HEK293T (cell line): Measurements from ENCODE around the gene SDS.

Experiments
- CTCF ChIA-PET: fragments of 350-600 bp; formaldehyde crosslinking; extraction: SDS; loops from one replicate; lab custom pipeline; 2021; ENCODE audit warnings: antibody characterized with exemption, inconsistent platforms; lab: Yijun Ruan, JAX
- POLR2A ChIA-PET: fragments of 350-600 bp; formaldehyde crosslinking; extraction: SDS; loops from one replicate; lab custom pipeline; 2020; ENCODE audit warnings: antibody characterized with exemption, inconsistent platforms; lab: Yijun Ruan, JAX
- DNase-seq: peaks from one replicate; pipeline ENCODE4 v3.0.0; 2012; ENCODE audit warnings: mixed read lengths; ENCODE audit errors: extremely low spot score
- ARNT ChIP-seq: fragments of 450-650 bp; IDR thresholded peaks from 2 replicates; pipeline ENCODE4 v1.6.1; 2017; ENCODE audit warnings: mild to moderate bottlenecking
- BHLHE40 ChIP-seq: fragments of 450-650 bp; IDR thresholded peaks from 2 replicates; pipeline ENCODE4 v1.6.1; 2016; ENCODE audit warnings: mild to moderate bottlenecking, moderate library complexity, borderline replicate concordance
- CTBP1 ChIP-seq: fragments of 450-650 bp; IDR thresholded peaks from 2 replicates; pipeline ENCODE4 v1.6.1; 2016; ENCODE audit warnings: borderline replicate concordance
- ELF4 ChIP-seq: fragments of 450-650 bp; IDR thresholded peaks from 2 replicates; pipeline ENCODE4 v1.6.1; 2017; ENCODE audit warnings: antibody characterized with exemption
- FOXA1 ChIP-seq: fragments of 450-650 bp; IDR thresholded peaks from 2 replicates; pipeline ENCODE4 v1.6.1; 2016; ENCODE audit warnings: mild to moderate bottlenecking
- FOXK2 ChIP-seq: fragments of 450-650 bp; IDR thresholded peaks from 2 replicates; pipeline ENCODE4 v1.6.1; 2016; ENCODE audit warnings: mild to moderate bottlenecking
- FOXM1 ChIP-seq: fragments of 450-650 bp; IDR thresholded peaks from 2 replicates; pipeline ENCODE4 v1.6.1; 2017; ENCODE audit warnings: mild to moderate bottlenecking, borderline replicate concordance
- HDGF ChIP-seq: fragments of 450-650 bp; IDR thresholded peaks from 2 replicates; pipeline ENCODE4 v1.6.1; 2017; ENCODE audit warnings: antibody characterized with exemption, borderline replicate concordance
- L3MBTL2 ChIP-seq: fragments of 450-650 bp; conservative IDR thresholded peaks from 2 replicates; pipeline ENCODE4 v1.6.1; 2016; ENCODE audit warnings: mild to moderate bottlenecking
- LEF1 ChIP-seq: fragments of 450-650 bp; IDR thresholded peaks from 2 replicates; pipeline ENCODE4 v1.6.1; 2017; ENCODE audit warnings: mild to moderate bottlenecking, borderline replicate concordance
- NFRKB ChIP-seq: fragments of 450-650 bp; IDR thresholded peaks from 2 replicates; pipeline ENCODE4 v1.6.1; 2016; ENCODE audit warnings: mild to moderate bottlenecking, moderate library complexity
- SP1 ChIP-seq: fragments of 450-650 bp; IDR thresholded peaks from 2 replicates; pipeline ENCODE4 v1.6.1; 2017
- SUZ12 ChIP-seq: fragments of 450-650 bp; IDR thresholded peaks from 2 replicates; pipeline ENCODE4 v1.6.1; 2016; ENCODE audit warnings: mild to moderate bottlenecking
- TARDBP ChIP-seq: fragments of 450-650 bp; IDR thresholded peaks from 2 replicates; pipeline ENCODE4 v1.6.1; 2016
- ZNF384 ChIP-seq: fragments of 450-650 bp; IDR thresholded peaks from 2 replicates; pipeline ENCODE4 v1.6.1; 2016
- TF ChIP-seq, protein P1 (sequence below): fragments of 450-650 bp; IDR thresholded peaks from 2 replicates; pipeline ENCODE4 v1.6.1; 2016

Gene SDS

DNA sequence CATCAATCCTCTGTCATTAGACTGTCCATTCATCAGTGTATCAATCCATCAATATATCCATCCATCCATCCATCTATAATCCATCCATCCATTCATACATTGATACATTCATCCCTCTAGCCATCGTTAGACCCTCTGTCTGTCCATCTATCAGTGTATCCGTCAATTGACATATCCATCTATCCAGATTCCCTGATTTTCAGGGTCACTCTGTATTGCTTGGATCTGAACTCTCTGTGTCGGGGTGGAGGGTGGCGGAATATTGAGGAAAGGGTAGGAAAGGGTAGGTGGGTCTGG, 35.6 kb upstream of the SDS start:
- TF ChIP-seq FOXK2, result no peak
- no peak for TF ChIP-seq ARNT
- no peak for TF ChIP-seq LEF1
- TF ChIP-seq SUZ12, result no peak
- no peak for TF ChIP-seq TARDBP
- TF ChIP-seq CTBP1, result no peak
- no peak for TF ChIP-seq L3MBTL2
- TF ChIP-seq, protein P1, sequence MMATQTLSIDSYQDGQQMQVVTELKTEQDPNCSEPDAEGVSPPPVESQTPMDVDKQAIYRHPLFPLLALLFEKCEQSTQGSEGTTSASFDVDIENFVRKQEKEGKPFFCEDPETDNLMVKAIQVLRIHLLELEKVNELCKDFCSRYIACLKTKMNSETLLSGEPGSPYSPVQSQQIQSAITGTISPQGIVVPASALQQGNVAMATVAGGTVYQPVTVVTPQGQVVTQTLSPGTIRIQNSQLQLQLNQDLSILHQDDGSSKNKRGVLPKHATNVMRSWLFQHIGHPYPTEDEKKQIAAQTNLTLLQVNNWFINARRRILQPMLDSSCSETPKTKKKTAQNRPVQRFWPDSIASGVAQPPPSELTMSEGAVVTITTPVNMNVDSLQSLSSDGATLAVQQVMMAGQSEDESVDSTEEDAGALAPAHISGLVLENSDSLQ, result no peak
- no peak for TF ChIP-seq BHLHE40
- TF ChIP-seq FOXA1, result no peak
- no peak for TF ChIP-seq HDGF
- no peak for TF ChIP-seq NFRKB
- ChIA-PET CTCF (no interaction called here), POLR2A (no interaction called here)
- no peak for DNase-seq

DNA sequence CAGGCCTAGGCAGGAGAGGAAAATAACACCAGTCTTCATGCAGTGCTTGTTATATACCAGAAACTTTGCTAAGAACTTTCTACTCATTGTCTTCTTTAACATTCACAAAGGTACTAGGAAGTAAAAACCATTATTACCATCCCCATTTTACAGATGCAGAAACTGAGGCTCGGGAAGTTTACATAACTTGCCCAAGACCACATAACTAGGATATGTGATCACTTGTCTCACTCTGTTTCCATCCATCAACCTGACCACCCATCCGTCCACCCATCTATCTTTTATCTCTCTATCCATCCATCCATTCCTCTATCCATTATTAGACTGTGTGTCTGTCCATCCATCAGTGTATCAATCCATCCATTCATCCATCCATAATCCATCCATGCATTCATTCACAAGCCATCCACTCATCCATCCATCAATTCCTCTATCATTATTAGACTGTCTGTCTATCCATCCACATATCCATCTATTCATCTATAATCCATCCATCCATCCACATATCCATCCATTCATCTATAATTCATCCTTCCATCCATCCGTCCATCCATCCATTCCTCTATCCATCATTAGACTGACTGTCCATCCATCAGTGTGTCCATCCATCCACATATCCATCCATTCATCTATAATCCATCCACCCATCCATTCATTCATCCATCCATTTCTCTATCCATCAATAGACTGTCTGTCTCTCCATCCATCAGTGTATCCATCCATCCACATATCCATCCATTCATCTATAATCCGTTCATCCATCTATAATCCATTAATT, 35.0 kb upstream of the SDS start:
- TF ChIP-seq, protein P1, result no peak
- TF ChIP-seq L3MBTL2, result no peak
- TF ChIP-seq FOXM1, result no peak
- TF ChIP-seq ZNF384, result no peak
- no peak for TF ChIP-seq LEF1
- TF ChIP-seq SUZ12, result no peak
- no peak for TF ChIP-seq TARDBP
- no peak for TF ChIP-seq HDGF
- no peak for TF ChIP-seq SP1
- no peak for TF ChIP-seq CTBP1
- TF ChIP-seq NFRKB, result no peak
- no peak for TF ChIP-seq BHLHE40
- TF ChIP-seq ELF4, result no peak
- TF ChIP-seq FOXK2, result no peak
- no peak for DNase-seq
- ChIA-PET POLR2A (no interaction called here), CTCF (no interaction called here)

DNA sequence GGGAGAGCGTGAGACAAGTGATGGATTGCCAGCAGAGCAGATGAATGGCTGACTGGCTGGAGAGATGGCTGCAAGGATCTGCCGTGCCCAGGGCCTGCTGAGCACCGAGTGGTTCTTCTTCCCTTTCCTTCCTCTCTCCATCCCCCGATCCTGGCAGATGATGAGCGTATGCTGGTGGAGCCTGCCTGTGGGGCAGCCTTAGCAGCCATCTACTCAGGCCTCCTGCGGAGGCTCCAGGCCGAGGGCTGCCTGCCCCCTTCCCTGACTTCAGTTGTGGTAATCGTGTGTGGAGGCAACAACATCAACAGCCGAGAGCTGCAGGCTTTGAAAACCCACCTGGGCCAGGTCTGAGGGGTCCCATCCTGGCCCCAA, 34.0 kb upstream of the SDS start:
- POLR2A ChIA-PET, result no interaction called here
- no peak for DNase-seq
- CTCF ChIA-PET, result no interaction called here
- no peak for TF ChIP-seq SP1
- no peak for TF ChIP-seq SUZ12
- TF ChIP-seq FOXK2, result no peak
- no peak for TF ChIP-seq ELF4
- TF ChIP-seq BHLHE40, result no peak
- no peak for TF ChIP-seq NFRKB
- no peak for TF ChIP-seq TARDBP
- no peak for TF ChIP-seq HDGF
- TF ChIP-seq FOXM1, result no peak
- no peak for TF ChIP-seq ZNF384
- no peak for TF ChIP-seq FOXA1
- TF ChIP-seq, protein P1, result no peak
- TF ChIP-seq CTBP1, result no peak
- TF ChIP-seq ARNT, result no peak
- TF ChIP-seq LEF1, result no peak

DNA sequence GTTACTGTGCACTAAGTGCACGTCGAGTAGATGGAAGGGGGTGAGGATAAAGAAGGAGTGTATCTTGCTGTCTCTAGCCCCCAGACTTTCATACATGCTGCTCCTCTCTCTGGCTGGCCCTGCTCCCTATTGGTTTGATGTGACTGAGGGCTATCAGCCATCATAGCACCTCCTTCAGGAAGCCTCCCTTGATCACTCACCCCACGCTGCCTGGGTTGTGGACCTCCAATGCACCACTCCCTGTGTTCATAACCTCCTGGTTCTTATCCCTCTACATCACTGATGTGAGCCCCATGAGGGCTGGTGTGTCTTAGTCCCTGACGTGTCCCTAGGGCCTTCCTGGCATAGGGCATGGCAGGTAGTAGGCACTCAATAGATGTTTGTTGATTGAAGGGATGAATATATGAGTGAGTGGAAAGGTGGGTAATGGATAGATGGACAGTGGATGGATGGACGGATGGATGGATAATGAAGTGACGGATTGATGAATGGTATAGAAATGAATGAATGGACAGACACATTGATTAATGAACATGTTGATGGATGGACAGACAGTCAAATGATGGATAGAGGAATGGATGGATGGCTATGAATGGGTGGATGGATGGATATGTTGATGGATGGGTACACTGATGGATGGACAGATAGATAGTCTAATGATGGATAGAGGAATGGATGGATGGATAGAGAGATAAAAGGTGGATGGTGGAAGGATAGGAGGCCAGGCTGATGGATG, 33.5 kb upstream of the SDS start:
- TF ChIP-seq, protein P1, result peak; percentile 49
- TF ChIP-seq CTBP1, result 0 out of 2 replicates have a peak, but pooled peaks have one; percentile 21
- no peak for TF ChIP-seq ZNF384
- TF ChIP-seq TARDBP, result 0 out of 2 replicates have a peak, but pooled peaks have one; percentile 14
- no peak for TF ChIP-seq BHLHE40
- POLR2A ChIA-PET, result no interaction called here
- DNase-seq, result no peak
- CTCF ChIA-PET, result no interaction called here

DNA sequence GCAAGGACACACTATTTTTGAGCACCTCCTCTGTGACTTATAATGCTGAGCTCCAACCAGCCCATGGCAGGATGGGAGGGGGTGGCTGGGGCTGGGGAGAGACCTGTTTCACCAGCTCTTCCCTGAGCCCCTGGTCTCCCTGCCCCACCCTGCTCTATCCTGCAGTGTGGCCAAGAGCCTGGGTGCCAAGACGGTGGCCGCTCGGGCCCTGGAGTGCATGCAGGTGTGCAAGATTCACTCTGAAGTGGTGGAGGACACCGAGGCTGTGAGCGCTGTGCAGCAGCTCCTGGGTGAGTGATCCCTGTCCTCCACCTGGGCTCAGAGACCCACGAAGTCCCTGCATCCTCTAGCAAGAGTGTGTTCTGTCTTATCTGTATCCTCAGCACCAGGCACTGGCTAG, 32.9 kb upstream of the SDS start:
- ChIA-PET CTCF (no interaction called here), POLR2A (no interaction called here)
- TF ChIP-seq FOXM1, result no peak
- TF ChIP-seq, protein P1, result no peak
- TF ChIP-seq SUZ12, result no peak
- TF ChIP-seq HDGF, result no peak
- no peak for TF ChIP-seq BHLHE40
- no peak for TF ChIP-seq L3MBTL2
- TF ChIP-seq NFRKB, result no peak
- no peak for TF ChIP-seq TARDBP
- TF ChIP-seq FOXK2, result no peak
- no peak for TF ChIP-seq ARNT
- no peak for TF ChIP-seq CTBP1
- no peak for TF ChIP-seq LEF1
- TF ChIP-seq ZNF384, result no peak
- no peak for TF ChIP-seq SP1
- TF ChIP-seq FOXA1, result no peak
- TF ChIP-seq ELF4, result no peak
- DNase-seq, result no peak
